ENCODE data around the gene SERPING1. TPM values are rescaled to one million over a fixed set of nuclear protein-coding genes. Genes with fewer than 3 reads are reported as not detected.

SERPING1 gene
- total and polyA plus RNA-seq, 2 donors (not counting 3 experiments of a cell fraction or from before 2014, with no cell fraction given) = 0.30 TPM; not detected in 1

DNA sequence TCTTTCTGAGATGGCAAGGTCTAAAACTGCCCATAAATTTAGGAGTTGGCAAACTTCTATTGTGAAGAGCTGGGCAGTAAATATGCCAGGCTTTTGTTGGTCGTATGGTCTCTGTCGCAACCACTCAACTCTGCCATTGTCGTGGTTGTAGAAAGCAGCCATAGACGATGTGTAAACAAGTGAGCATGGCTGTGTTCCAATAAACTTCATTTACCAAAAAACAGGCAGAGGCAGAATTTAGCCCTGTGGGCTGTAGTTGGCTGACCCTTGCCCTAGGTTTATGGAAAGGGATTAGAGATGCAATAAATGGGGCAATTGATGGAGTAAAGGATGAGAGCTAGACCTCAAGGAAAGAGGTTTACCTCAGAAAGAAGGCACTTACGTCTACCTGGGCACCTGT is 34.6 kb downstream of the SERPING1 start:
- no peaks in the 10 kb centered on the region for H3K79me2 ChIP-seq (ENCODE audit: control insufficient read depth, insufficient read depth, low read length)
- no peaks in the 10 kb centered on the region for H3K36me3 ChIP-seq (ENCODE audit: control insufficient read depth in 2 of 2, extremely low read depth in 1 of 2, insufficient read depth in 2 of 2, low read length in 2 of 2)
- ChIA-PET POLR2A (no interaction called here), CTCF (interaction anchor here (1.5 kb wide), 1 partner anchor 13 kb away, joined by 5 read pairs; no protein-coding TSS in a partner anchor)
- H3K4me3 ChIP-seq (replicated peaks in 1 of 3; ENCODE audit: insufficient read depth in 1 of 3, low read depth in 1 of 3, low read length in 3 of 3) = no peak overlapping the region
- H3K9ac ChIP-seq (replicated peaks; ENCODE audit: extremely low read depth, insufficient read depth, low read length) = no peak overlapping the region
- no peaks in the 10 kb centered on the region for H3K9me3 ChIP-seq (replicated peaks; ENCODE audit: control insufficient read depth, insufficient read depth, low read length)
- no peak overlapping the region for H3K4me2 ChIP-seq (ENCODE audit: insufficient read depth, low read length)
- FAIRE-seq = no peak
- H3K27ac ChIP-seq (ENCODE audit: insufficient read depth, low read depth, low read length) = no peak overlapping the region
- TF ChIP-seq EZH2 (IDR thresholded peaks at IDR 0.05; ENCODE audit: borderline replicate concordance, low read depth, low read length, severe bottlenecking) = no peak
- no peak for TF ChIP-seq MYC (IDR thresholded peaks at IDR 0.05; ENCODE audit: low read depth, low read length)
- no peak for TF ChIP-seq GATA2 (IDR thresholded peaks at IDR 0.05; ENCODE audit: insufficient read depth, insufficient read length, low read depth, low read length)
- TF ChIP-seq JUN (IDR thresholded peaks at IDR 0.05; ENCODE audit: borderline replicate concordance, insufficient read depth, insufficient read length, low read depth) = no peak
- TF ChIP-seq FOS (IDR thresholded peaks at IDR 0.05; ENCODE audit: borderline replicate concordance, insufficient read depth, low read length) = no peak
- TF ChIP-seq POLR2AphosphoS5 (IDR thresholded peaks at IDR 0.05; ENCODE audit: insufficient read depth, low read depth, low read length) = no peak
- TF ChIP-seq, protein P1, sequence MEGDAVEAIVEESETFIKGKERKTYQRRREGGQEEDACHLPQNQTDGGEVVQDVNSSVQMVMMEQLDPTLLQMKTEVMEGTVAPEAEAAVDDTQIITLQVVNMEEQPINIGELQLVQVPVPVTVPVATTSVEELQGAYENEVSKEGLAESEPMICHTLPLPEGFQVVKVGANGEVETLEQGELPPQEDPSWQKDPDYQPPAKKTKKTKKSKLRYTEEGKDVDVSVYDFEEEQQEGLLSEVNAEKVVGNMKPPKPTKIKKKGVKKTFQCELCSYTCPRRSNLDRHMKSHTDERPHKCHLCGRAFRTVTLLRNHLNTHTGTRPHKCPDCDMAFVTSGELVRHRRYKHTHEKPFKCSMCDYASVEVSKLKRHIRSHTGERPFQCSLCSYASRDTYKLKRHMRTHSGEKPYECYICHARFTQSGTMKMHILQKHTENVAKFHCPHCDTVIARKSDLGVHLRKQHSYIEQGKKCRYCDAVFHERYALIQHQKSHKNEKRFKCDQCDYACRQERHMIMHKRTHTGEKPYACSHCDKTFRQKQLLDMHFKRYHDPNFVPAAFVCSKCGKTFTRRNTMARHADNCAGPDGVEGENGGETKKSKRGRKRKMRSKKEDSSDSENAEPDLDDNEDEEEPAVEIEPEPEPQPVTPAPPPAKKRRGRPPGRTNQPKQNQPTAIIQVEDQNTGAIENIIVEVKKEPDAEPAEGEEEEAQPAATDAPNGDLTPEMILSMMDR (IDR thresholded peaks at IDR 0.05; ENCODE audit: extremely low read depth in 1 of 2, insufficient read depth in 1 of 2, low read depth in 1 of 2, low read length in 2 of 2) = no peak
- TF ChIP-seq, protein P2, sequence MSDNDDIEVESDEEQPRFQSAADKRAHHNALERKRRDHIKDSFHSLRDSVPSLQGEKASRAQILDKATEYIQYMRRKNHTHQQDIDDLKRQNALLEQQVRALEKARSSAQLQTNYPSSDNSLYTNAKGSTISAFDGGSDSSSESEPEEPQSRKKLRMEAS (IDR thresholded peaks at IDR 0.05; ENCODE audit: insufficient read depth, insufficient read length) = no peak
- no peak for TF ChIP-seq POLR2A (IDR thresholded peaks at IDR 0.05; ENCODE audit: low read depth, low read length)
- intact Hi-C loops (cut with micrococcal nuclease) (no loop called here), dilution Hi-C loops (cut with MboI; ENCODE audit: extremely low pct_ligation_motif_present, low sequenced_read_pairs) (no loop called here)
- H3K27me3 ChIP-seq (ENCODE audit: control insufficient read depth in 2 of 2, insufficient read depth in 2 of 2, low read length in 2 of 2) = peaks cover 14% of the 10 kb centered on the region in 2 experiments
- H2AFZ ChIP-seq (ENCODE audit: low read depth, low read length) = no peak overlapping the region
- no peaks in the 10 kb centered on the region for H3K9me1 ChIP-seq (replicated peaks; ENCODE audit: control insufficient read depth, extremely low read depth, insufficient read depth, low read length)
- no TSS peak for BruUV-seq (replicated peaks)
- no peaks in the 10 kb centered on the region for H3K4me1 ChIP-seq (ENCODE audit: control insufficient read depth, extremely low read depth, insufficient read depth, low read length)
- H4K20me1 ChIP-seq (replicated peaks; ENCODE audit: control insufficient read depth, extremely low read depth, insufficient read depth, low read length) = no peaks in the 10 kb centered on the region
- DNase-seq (ENCODE audit: low read depth, low spot score) = no peak

All from endothelial cell of umbilical vein (primary cell).